ENCODE measurements around the gene C11orf86.

The C11orf86 gene

DNA sequence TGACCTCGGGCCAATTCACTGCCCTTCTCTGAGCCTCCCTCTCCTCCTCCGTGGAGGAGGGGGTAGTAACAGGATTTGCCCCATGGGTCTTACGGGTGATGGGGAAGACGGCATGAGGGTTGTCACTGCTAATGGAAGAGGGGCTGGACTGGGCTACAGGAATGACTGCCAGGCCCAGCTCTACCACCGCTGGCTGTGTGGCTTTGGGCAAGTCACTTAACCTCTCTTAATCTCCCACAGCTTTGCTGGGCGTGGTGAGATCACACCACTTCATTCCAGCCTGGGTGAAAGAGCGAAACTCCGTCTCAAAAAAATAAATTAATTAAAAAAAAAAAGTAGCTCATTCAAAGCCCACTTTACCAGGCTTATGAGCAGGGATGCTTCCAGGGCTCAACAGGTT, 50.6 kb downstream of the C11orf86 start:
- no peak for DNase-seq (ENCODE audit: low spot score)
